Astrocyte (in vitro differentiated cells and primary cell): ENCODE measurements around the gene TMUB2.

Experiments used
- CTCF ChIP-seq: IDR thresholded peaks from 2 replicates; pipeline ENCODE4 v1.5.1; 2011; ENCODE audit warnings: low read depth, mild to moderate bottlenecking, inconsistent platforms, low read length, moderate library complexity; ENCODE audit not compliant: insufficient read depth
- EZH2 ChIP-seq: IDR thresholded peaks from 2 replicates; pipeline ENCODE4 v1.6.1; 2012; ENCODE audit warnings: mild to moderate bottlenecking, low read length, inconsistent platforms; ENCODE audit not compliant: insufficient read depth

GRCh38 chr17:44200478-44201155 lies 13.8 kb downstream of the TMUB2 start:
- TF ChIP-seq CTCF (no peak), EZH2 (no peak)
